CD4-positive, CD25-positive, alpha-beta regulatory T cell (primary cell): ENCODE data around the gene ELL2. TPM values are rescaled to one million over a fixed set of nuclear protein-coding genes. Genes with fewer than 3 reads are reported as not detected.
"Not testable (repeated sequence)": the region's sequence is repeated elsewhere in the genome, so short reads cannot be mapped to it uniquely, and the experiment has no call there.

Experiments
- ATAC-seq, 2 donors: fragments of 150-1000 bp; cut with Tn5 transposase; one replicate each; pipeline ENCODE4 v1.10.0; 2021; ENCODE audit warnings: low read depth in 2 of 2, moderate number of reproducible peaks in 2 of 2, moderate library complexity in 1 of 2
- DNase-seq, 3 donors: peaks; one replicate each; pipeline versions ENCODE4 v3.0.0 to v3.0.0-alpha.2; 2012 to 2022; ENCODE audit warnings: mixed read lengths in 1 of 3
- H3K27ac ChIP-seq: one replicate; pipeline ENCODE4 v1.7.0; 2013; ENCODE audit warnings: mild to moderate bottlenecking, low read length; ENCODE audit not compliant: insufficient read depth, poor library complexity, severe bottlenecking
- H3K27me3 ChIP-seq: one replicate; pipeline ENCODE4 v1.7.0; 2013; ENCODE audit warnings: low read length; ENCODE audit not compliant: control insufficient read depth, insufficient read depth
- H3K36me3 ChIP-seq: one replicate; pipeline ENCODE4 v1.7.0; 2013; ENCODE audit warnings: mild to moderate bottlenecking, low read length, moderate library complexity; ENCODE audit not compliant: control insufficient read depth, insufficient read depth
- H3K4me1 ChIP-seq: 2 replicates; pipeline ENCODE4 v1.7.0; 2013; ENCODE audit warnings: mild to moderate bottlenecking, low read length; ENCODE audit not compliant: insufficient read depth, control insufficient read depth, poor library complexity, severe bottlenecking
- H3K4me3 ChIP-seq: one replicate; pipeline ENCODE4 v1.7.0; 2013; ENCODE audit warnings: low read depth, mild to moderate bottlenecking, low read length, moderate library complexity
- H3K9me3 ChIP-seq, 2 experiments: 1 replicate in 1 of 2; 2 replicates in 1 of 2; pipeline ENCODE4 v1.7.0; 2013; ENCODE audit warnings: low read length in 2 of 2, mild to moderate bottlenecking in 1 of 2, moderate library complexity in 1 of 2; ENCODE audit not compliant: control insufficient read depth in 2 of 2
- H3K27ac Mint-ChIP-seq, 3 donors: one replicate each; pipeline ENCODE4 v1.8.0; 2020 to 2022; ENCODE audit warnings: mild to moderate bottlenecking in 3 of 3, mixed read lengths in 3 of 3, moderate library complexity in 2 of 3
- H3K27me3 Mint-ChIP-seq: one replicate; pipeline ENCODE4 v1.8.0; 2022; ENCODE audit warnings: mild to moderate bottlenecking, mixed read lengths
- H3K36me3 Mint-ChIP-seq: one replicate; pipeline ENCODE4 v1.8.0; 2020; ENCODE audit warnings: mixed read lengths
- H3K4me1 Mint-ChIP-seq, 4 donors: one replicate each; pipeline ENCODE4 v1.8.0; 2020 to 2022; ENCODE audit warnings: mixed read lengths in 4 of 4, mild to moderate bottlenecking in 1 of 4
- H3K4me3 Mint-ChIP-seq, 4 donors: one replicate each; pipeline ENCODE4 v1.8.0; 2020 to 2022; ENCODE audit warnings: mild to moderate bottlenecking in 4 of 4, mixed read lengths in 4 of 4, moderate library complexity in 3 of 4
- H3K9me3 Mint-ChIP-seq, 7 donors: one replicate each; pipeline ENCODE4 v1.8.0; 2020 to 2022; ENCODE audit warnings: mixed read lengths in 7 of 7, mild to moderate bottlenecking in 3 of 7, moderate library complexity in 2 of 7
- polyA plus RNA-seq, 4 donors: library from polyadenylated mRNA; unstranded; fragments of 300-500 nt; fragmentation: Illumina TruSeq; gene quantifications; one replicate each; pipeline ENCODE4 v1.2.3, GENCODE V29; 2021
- total RNA-seq: library from RNA; stranded (reverse); gene quantifications from one replicate; pipeline ENCODE4 v1.2.3, GENCODE V29; 2022

The ELL2 gene
- total and polyA plus RNA-seq, 5 donors from 2014 or later, result 2.6 to 94.6 (median 3.7) TPM

- Mint-ChIP-seq H3K27me3 (no peaks in the 10 kb centered on the region), H3K36me3 (peaks cover 31% of the 10 kb centered on the region), H3K4me1 (peaks cover 0 to 5% (median 1%) of the 10 kb centered on the region in 4 donors), H3K9me3 (no peaks in the 10 kb centered on the region), H3K4me3 (no peak overlapping the region), H3K27ac (peak overlapping the region in 1 of 3 donors; percentile 21)
- Histone ChIP-seq H3K4me1 (no peaks in the 10 kb centered on the region), H3K27me3 (no peaks in the 10 kb centered on the region), H3K9me3 (no peaks in the 10 kb centered on the region), H3K27ac (no peak overlapping the region), H3K36me3 (peaks cover 5% of the 10 kb centered on the region), H3K4me3 (no peak overlapping the region)
- ATAC-seq (no peak), DNase-seq (no peak)
These were observed 52.9 kb downstream of the ELL2 start for GRCh38 chr5:95908799-95909198.

- Histone ChIP-seq H3K27me3 (no peaks in the 10 kb centered on the region), H3K9me3 (no peaks in the 10 kb centered on the region), H3K36me3 (peaks cover 5% of the 10 kb centered on the region), H3K27ac (no peak overlapping the region), H3K4me1 (no peaks in the 10 kb centered on the region), H3K4me3 (no peak overlapping the region)
- no peak overlapping the region for H3K27ac Mint-ChIP-seq
- DNase-seq, result no peak
- H3K9me3 Mint-ChIP-seq, result no peaks in the 10 kb centered on the region
- no peak for ATAC-seq
- H3K36me3 Mint-ChIP-seq, result peaks cover 24% of the 10 kb centered on the region
- H3K4me3 Mint-ChIP-seq, result no peak overlapping the region
- H3K27me3 Mint-ChIP-seq, result no peaks in the 10 kb centered on the region
- H3K4me1 Mint-ChIP-seq, result peaks cover 0 to 5% (median 1%) of the 10 kb centered on the region in 4 donors
These were observed 53.6 kb downstream of the ELL2 start for GRCh38 chr5:95907740-95908706.

- Histone ChIP-seq H3K4me1 (no peaks in the 10 kb centered on the region), H3K27me3 (no peaks in the 10 kb centered on the region), H3K36me3 (peaks cover 5% of the 10 kb centered on the region), H3K4me3 (no peak overlapping the region), H3K9me3 (no peaks in the 10 kb centered on the region), H3K27ac (no peak overlapping the region)
- peaks cover 18% of the 10 kb centered on the region for H3K36me3 Mint-ChIP-seq
- DNase-seq (no peak), ATAC-seq (no peak)
- H3K27me3 Mint-ChIP-seq, result no peaks in the 10 kb centered on the region
- H3K9me3 Mint-ChIP-seq, result no peaks in the 10 kb centered on the region
- peaks cover 0 to 5% (median 1%) of the 10 kb centered on the region in 4 donors for H3K4me1 Mint-ChIP-seq
- no peak overlapping the region for H3K4me3 Mint-ChIP-seq
- H3K27ac Mint-ChIP-seq, result no peak overlapping the region
These were observed 54.5 kb downstream of the ELL2 start for GRCh38 chr5:95907067-95907705.

DNA sequence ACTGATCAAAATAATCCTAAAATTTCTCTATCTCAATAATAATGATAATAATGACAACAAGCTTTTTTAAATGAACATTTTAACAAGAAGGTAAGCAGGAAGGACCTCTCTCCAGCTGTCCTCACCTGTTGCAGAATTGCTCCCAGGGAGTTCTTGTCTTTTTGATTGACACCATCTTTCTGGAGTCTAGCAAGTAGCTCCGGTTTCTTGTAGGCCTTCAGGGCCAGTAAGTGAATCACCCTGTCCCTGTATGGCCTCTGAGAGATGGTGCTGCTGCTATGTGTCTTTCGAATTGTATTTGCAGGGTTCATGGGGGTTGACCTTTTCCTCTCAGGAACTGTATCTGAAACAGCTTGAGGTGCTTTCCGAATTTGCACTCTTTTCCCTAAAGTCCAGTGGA lies 55.3 kb downstream of the ELL2 start:
- H3K27me3 Mint-ChIP-seq, H3K27ac Mint-ChIP-seq, H3K36me3 ChIP-seq, H3K9me3 ChIP-seq, H3K4me1 ChIP-seq, H3K27me3 ChIP-seq, ATAC-seq, H3K9me3 Mint-ChIP-seq, H3K36me3 Mint-ChIP-seq, H3K4me3 Mint-ChIP-seq, H3K27ac ChIP-seq, DNase-seq, H3K4me1 Mint-ChIP-seq, H3K4me3 ChIP-seq: not testable (repeated sequence)

DNA sequence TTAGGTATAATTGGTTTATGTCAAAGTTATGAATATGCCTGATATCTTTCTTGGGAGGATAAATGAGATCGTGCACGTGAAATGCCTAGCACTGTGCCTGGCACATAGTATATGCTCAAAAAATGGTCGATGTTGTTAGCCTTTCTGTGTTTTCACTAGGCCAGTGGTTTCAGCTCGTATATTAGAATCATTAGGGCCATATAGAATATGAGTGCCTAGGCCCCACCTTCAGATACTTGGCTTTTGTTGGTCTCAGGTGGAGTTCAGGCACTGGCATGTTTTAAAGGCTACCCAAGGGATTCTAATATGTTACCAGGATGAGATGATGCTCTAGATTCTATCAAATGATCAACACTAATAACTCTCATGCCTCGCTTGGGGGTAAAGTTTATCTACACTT lies 56.8 kb downstream of the ELL2 start:
- Histone ChIP-seq H3K9me3 (no peaks in the 10 kb centered on the region), H3K4me1 (no peaks in the 10 kb centered on the region), H3K36me3 (peaks cover 1% of the 10 kb centered on the region), H3K4me3 (no peak overlapping the region), H3K27me3 (no peaks in the 10 kb centered on the region), H3K27ac (no peak overlapping the region)
- Mint-ChIP-seq H3K36me3 (peaks cover 13% of the 10 kb centered on the region), H3K27ac (no peak overlapping the region), H3K9me3 (no peaks in the 10 kb centered on the region), H3K4me3 (no peak overlapping the region), H3K4me1 (peaks cover 0 to 4% (median 0%) of the 10 kb centered on the region in 4 donors), H3K27me3 (no peaks in the 10 kb centered on the region)
- DNase-seq (no peak), ATAC-seq (no peak)

DNA sequence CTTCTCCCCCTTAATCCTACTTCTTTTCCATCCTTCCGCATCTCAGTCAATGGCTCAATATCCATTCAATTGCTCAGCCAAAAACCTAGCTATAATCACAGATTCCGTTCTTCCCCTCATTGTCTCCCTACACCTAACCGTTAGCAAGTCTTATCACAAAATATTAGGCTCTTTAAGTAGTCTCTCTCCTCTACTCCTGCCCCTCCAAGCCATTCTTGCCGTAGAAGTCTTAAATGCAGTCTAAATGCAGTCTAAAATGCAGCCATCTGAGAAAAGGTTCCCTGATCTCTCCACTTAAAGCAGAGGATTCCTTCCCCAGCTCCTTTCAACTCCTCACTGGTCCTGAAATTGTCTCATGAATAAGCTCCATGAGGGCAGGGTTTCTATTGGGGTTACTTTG lies 57.8 kb downstream of the ELL2 start:
- no peak overlapping the region for H3K27ac Mint-ChIP-seq

DNA sequence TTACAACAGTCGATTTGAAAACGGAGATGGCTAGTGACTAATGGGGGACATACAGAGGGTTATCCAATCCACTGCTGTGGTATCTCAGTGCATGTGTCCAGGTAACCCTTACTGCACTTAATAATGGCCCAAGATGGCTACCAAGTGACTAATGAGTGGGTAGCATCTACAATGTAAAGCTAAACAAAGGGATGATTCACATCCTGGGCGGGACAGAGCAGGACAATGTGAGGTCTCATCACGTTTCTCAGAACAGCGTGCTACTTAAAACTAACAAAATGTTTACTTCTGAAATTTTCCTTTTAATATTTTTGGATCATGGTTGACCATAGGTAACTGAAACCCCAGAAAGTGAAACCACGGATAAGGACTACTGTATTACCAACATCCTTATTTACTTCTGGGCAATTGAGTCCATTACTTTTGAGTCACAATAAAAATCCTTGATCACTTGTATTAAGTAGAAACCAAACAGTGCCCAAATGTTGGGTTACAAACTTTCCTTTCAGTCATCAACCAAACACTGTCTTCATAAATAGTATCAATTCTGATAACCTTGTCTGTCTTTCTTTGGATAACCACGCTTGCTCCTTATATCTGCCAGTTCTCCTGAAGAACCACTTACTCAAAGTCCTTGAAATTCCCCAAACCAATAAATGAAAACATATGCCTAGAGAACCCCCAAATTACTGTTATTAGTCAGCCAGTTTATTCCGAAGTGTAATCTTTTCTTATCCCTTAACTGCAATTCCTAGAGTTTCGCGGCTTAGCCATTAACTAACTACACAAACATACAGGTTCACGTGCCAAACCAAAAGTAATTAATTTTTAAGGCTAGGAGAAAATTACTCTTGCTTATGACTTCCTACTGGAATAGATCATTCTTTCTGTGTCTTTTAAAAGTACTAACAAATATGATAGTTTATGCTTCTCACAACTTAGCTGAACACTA lies 59.7 kb downstream of the ELL2 start:
- peak overlapping the region in 1 of 3 donors; percentile 10 for H3K27ac Mint-ChIP-seq
- H3K9me3 Mint-ChIP-seq, result no peaks in the 10 kb centered on the region
- H3K27ac ChIP-seq, result no peak overlapping the region
- H3K27me3 Mint-ChIP-seq, result no peaks in the 10 kb centered on the region
- H3K4me1 Mint-ChIP-seq, result peaks cover 0 to 5% (median 3%) of the 10 kb centered on the region in 4 donors
- H3K4me3 Mint-ChIP-seq, result no peak overlapping the region
- H3K4me1 ChIP-seq, result no peaks in the 10 kb centered on the region
- DNase-seq (peak in 1 of 3 donors; percentile 13), ATAC-seq (peak; percentile 24 to 39)
- H3K36me3 Mint-ChIP-seq, result peaks cover 20% of the 10 kb centered on the region
- H3K9me3 ChIP-seq, result no peaks in the 10 kb centered on the region
- H3K27me3 ChIP-seq, result no peaks in the 10 kb centered on the region
- peaks cover 2% of the 10 kb centered on the region for H3K36me3 ChIP-seq
- no peak overlapping the region for H3K4me3 ChIP-seq

More for the DNA sequence above, 57.8 kb downstream of the ELL2 start:
- H3K9me3 Mint-ChIP-seq, result no peaks in the 10 kb centered on the region
- peaks cover 13% of the 10 kb centered on the region for H3K36me3 Mint-ChIP-seq
- no peak overlapping the region for H3K4me3 Mint-ChIP-seq
- DNase-seq, result no peak
- Histone ChIP-seq H3K27me3 (no peaks in the 10 kb centered on the region), H3K9me3 (no peaks in the 10 kb centered on the region), H3K4me3 (no peak overlapping the region), H3K27ac (no peak overlapping the region), H3K4me1 (no peaks in the 10 kb centered on the region), H3K36me3 (peaks cover 2% of the 10 kb centered on the region)
- H3K27me3 Mint-ChIP-seq, result no peaks in the 10 kb centered on the region
- peaks cover 0 to 4% (median under 1%) of the 10 kb centered on the region in 4 donors for H3K4me1 Mint-ChIP-seq
- ATAC-seq, result no peak
